ENCODE measurements around the gene LYSMD4. TPM values are rescaled to one million over a fixed set of nuclear protein-coding genes. Genes with fewer than 3 reads are reported as not detected.
A peak's percentile ranks its signal among the peaks of the same experiment; 100 is the strongest.

The LYSMD4 gene
- total and polyA plus RNA-seq, 2 of the 13 experiments (the other 11 are each of a cell fraction or from before 2014, with no cell fraction given), result 7.4 to 8.5 TPM

DNA sequence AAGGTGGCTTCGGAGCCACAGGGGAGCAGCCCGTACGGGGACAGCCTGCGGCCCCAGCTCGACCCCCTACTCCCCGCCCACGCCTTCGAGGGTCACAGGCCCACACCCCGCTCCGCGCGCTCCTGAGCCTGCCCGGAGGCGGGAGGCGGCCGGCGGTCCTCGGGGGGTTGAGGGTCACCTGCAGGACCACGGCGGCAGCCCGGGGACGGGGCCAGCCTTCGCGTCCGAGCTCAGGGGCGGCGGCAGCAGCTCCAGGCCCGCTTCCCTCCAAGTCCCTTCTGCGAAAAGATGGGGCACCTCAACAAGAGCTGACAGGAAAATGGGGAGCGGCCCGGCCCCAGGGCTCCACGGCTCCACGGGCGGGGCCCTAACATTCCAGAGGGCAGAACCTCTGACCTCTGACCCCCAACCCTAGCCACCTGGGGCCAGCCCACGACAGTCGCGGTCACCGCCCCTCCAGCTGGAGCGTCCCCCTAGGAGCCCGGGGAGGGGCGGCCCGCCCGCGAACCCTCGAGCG is 428 bp downstream of the LYSMD4 start (continued):
- no peak for TF ChIP-seq ZNF17 (CRISPR knock-in tag; IDR thresholded peaks at IDR 0.05)
- TF ChIP-seq CAMTA2 (CRISPR knock-in tag; IDR thresholded peaks at IDR 0.05; ENCODE audit: borderline replicate concordance), result no peak
- TF ChIP-seq, protein P1, sequence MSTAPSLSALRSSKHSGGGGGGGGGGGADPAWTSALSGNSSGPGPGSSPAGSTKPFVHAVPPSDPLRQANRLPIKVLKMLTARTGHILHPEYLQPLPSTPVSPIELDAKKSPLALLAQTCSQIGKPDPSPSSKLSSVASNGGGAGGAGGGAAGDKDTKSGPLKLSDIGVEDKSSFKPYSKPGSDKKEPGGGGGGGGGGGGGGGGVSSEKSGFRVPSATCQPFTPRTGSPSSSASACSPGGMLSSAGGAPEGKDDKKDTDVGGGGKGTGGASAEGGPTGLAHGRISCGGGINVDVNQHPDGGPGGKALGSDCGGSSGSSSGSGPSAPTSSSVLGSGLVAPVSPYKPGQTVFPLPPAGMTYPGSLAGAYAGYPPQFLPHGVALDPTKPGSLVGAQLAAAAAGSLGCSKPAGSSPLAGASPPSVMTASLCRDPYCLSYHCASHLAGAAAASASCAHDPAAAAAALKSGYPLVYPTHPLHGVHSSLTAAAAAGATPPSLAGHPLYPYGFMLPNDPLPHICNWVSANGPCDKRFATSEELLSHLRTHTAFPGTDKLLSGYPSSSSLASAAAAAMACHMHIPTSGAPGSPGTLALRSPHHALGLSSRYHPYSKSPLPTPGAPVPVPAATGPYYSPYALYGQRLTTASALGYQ (CRISPR knock-in tag; IDR thresholded peaks at IDR 0.05), result no peak
- TF ChIP-seq SRSF4 (IDR thresholded peaks at IDR 0.05; ENCODE audit: low read depth, low read length, poor library complexity, severe bottlenecking), result no peak
- no peak for TF ChIP-seq TP53 (CRISPR knock-in tag; conservative IDR thresholded peaks at IDR 0.05)
- TF ChIP-seq GATA4 (IDR thresholded peaks at IDR 0.05; ENCODE audit: borderline replicate concordance, low read depth), result no peak
- TF ChIP-seq, protein P2, sequence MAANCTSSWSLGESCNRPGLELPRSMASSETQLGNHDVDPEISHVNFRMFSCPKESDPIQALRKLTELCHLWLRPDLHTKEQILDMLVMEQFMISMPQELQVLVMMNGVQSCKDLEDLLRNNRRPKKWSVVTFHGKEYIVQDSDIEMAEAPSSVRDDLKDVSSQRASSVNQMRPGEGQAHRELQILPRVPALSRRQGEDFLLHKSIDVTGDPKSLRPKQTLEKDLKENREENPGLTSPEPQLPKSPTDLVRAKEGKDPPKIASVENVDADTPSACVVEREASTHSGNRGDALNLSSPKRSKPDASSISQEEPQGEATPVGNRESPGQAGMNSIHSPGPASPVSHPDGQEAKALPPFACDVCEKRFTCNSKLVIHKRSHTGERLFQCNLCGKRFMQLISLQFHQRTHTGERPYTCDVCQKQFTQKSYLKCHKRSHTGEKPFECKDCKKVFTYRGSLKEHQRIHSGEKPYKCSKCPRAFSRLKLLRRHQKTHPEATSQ (CRISPR knock-in tag; IDR thresholded peaks at IDR 0.05; ENCODE audit: borderline replicate concordance), result no peak
- no peak for TF ChIP-seq ZNF569 (CRISPR knock-in tag; IDR thresholded peaks at IDR 0.05; ENCODE audit: borderline replicate concordance)
- no peak for TF ChIP-seq AKAP8 (CRISPR knock-in tag; IDR thresholded peaks at IDR 0.05)
- no peak for TF ChIP-seq SYNCRIP (IDR thresholded peaks at IDR 0.05; ENCODE audit: insufficient read depth, low read depth, low read length)
- no peak for TF ChIP-seq ELF3 (CRISPR knock-in tag; IDR thresholded peaks at IDR 0.05)
- no peak for TF ChIP-seq FOXK2 (IDR thresholded peaks at IDR 0.05)
- TF ChIP-seq, protein P3, sequence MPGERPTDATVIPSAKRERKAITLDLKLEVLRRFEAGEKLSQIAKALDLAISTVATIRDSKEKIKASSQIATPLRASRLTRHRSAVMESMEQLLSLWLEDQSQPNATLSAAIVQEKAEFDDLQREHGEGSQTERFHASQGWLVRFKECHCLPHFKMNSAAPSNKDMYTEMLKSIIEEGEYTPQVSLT (CRISPR knock-in tag; IDR thresholded peaks at IDR 0.05; ENCODE audit: borderline replicate concordance, low read depth), result no peak
- no peak for TF ChIP-seq SP1 (IDR thresholded peaks at IDR 0.05)
- TF ChIP-seq SP1 (CRISPR knock-in tag; IDR thresholded peaks at IDR 0.05), result no peak
- TF ChIP-seq, protein P4, sequence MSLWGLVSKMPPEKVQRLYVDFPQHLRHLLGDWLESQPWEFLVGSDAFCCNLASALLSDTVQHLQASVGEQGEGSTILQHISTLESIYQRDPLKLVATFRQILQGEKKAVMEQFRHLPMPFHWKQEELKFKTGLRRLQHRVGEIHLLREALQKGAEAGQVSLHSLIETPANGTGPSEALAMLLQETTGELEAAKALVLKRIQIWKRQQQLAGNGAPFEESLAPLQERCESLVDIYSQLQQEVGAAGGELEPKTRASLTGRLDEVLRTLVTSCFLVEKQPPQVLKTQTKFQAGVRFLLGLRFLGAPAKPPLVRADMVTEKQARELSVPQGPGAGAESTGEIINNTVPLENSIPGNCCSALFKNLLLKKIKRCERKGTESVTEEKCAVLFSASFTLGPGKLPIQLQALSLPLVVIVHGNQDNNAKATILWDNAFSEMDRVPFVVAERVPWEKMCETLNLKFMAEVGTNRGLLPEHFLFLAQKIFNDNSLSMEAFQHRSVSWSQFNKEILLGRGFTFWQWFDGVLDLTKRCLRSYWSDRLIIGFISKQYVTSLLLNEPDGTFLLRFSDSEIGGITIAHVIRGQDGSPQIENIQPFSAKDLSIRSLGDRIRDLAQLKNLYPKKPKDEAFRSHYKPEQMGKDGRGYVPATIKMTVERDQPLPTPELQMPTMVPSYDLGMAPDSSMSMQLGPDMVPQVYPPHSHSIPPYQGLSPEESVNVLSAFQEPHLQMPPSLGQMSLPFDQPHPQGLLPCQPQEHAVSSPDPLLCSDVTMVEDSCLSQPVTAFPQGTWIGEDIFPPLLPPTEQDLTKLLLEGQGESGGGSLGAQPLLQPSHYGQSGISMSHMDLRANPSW (CRISPR knock-in tag; IDR thresholded peaks at IDR 0.05; ENCODE audit: borderline replicate concordance), result no peak
- TF ChIP-seq ZNF180 (CRISPR knock-in tag; IDR thresholded peaks at IDR 0.05; ENCODE audit: borderline replicate concordance, low read depth), result no peak
- TF ChIP-seq KAT7 (CRISPR knock-in tag; IDR thresholded peaks at IDR 0.05; ENCODE audit: borderline replicate concordance), result no peak
- peak; percentile 81; the same call in 1 of the 2 replicates for TF ChIP-seq SRY (CRISPR knock-in tag; IDR thresholded peaks at IDR 0.05)
- TF ChIP-seq MTF1 (CRISPR knock-in tag; IDR thresholded peaks at IDR 0.05), result no peak
- no peak for TF ChIP-seq DMAP1 (CRISPR knock-in tag; IDR thresholded peaks at IDR 0.05)
- TF ChIP-seq PPARG (CRISPR knock-in tag; conservative IDR thresholded peaks at IDR 0.05), result no peak
- TF ChIP-seq ZNF652 (CRISPR knock-in tag; IDR thresholded peaks at IDR 0.05; ENCODE audit: borderline replicate concordance, low read depth), result no peak
- no peak for TF ChIP-seq FOSL2 (CRISPR knock-in tag; IDR thresholded peaks at IDR 0.05)
- TF ChIP-seq, protein P5, sequence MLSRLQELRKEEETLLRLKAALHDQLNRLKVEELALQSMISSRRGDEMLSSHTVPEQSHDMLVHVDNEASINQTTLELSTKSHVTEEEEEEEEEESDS (CRISPR knock-in tag; IDR thresholded peaks at IDR 0.05; ENCODE audit: borderline replicate concordance), result no peak

Data from HepG2 (cell line).